WTC11 (cell line): ENCODE results near the gene DUSP15. TPM values are rescaled to one million over a fixed set of nuclear protein-coding genes. Genes with fewer than 3 reads are reported as not detected.

Source experiments
- ATAC-seq: fragments of 200-7000 bp; cut with Tn5 transposase; 2 replicates; pipeline ENCODE4 v1.10.0; 2021; ENCODE audit warnings: mild to moderate bottlenecking, moderate library complexity
- CTCF ChIA-PET: fragments of 300-600 bp; sonication (Branson Sonifier 250); formaldehyde crosslinking; loops from one replicate; lab custom pipeline; 2021; ENCODE audit warnings: antibody characterized with exemption; lab: Charles Lee
- POLR2A ChIA-PET: fragments of 350-600 bp; sonication (Branson Sonifier 250); formaldehyde crosslinking; loops from one replicate; lab custom pipeline; 2021; ENCODE audit warnings: antibody characterized with exemption; lab: Charles Lee
- DNase-seq: peaks from one replicate; pipeline ENCODE4 v3.0.0; 2021; ENCODE audit warnings: low spot score
- H3K27ac Mint-ChIP-seq: 2 replicates; pipeline ENCODE4 v1.8.0; 2021; ENCODE audit warnings: mixed read lengths
- H3K27me3 Mint-ChIP-seq: 2 replicates; pipeline ENCODE4 v1.8.0; 2021; ENCODE audit warnings: low read depth, mild to moderate bottlenecking, moderate library complexity, mixed read lengths
- H3K36me3 Mint-ChIP-seq: 2 replicates; pipeline ENCODE4 v1.8.0; 2021; ENCODE audit warnings: mixed read lengths
- H3K4me1 Mint-ChIP-seq: 2 replicates; pipeline ENCODE4 v1.8.0; 2022; ENCODE audit warnings: mixed read lengths
- H3K4me3 Mint-ChIP-seq: 2 replicates; pipeline ENCODE4 v1.8.0; 2021; ENCODE audit warnings: mild to moderate bottlenecking, moderate library complexity, mixed read lengths
- H3K9me3 Mint-ChIP-seq: 2 replicates; pipeline ENCODE4 v1.8.0; 2021; ENCODE audit warnings: mixed read lengths
- AFF4 ChIP-seq: sonication (generic); formaldehyde crosslinking; IDR thresholded peaks from 2 replicates; pipeline ENCODE4 v1.8.1; 2023; ENCODE audit warnings: mild to moderate bottlenecking, missing genetic modification reagents, borderline replicate concordance
- ATF3 ChIP-seq: sonication (generic); formaldehyde crosslinking; conservative IDR thresholded peaks from 2 replicates; pipeline ENCODE4 v1.8.1; 2022; ENCODE audit warnings: mild to moderate bottlenecking, missing genetic modification reagents
- CBFB ChIP-seq: sonication (generic); formaldehyde crosslinking; IDR thresholded peaks from 2 replicates; pipeline ENCODE4 v1.8.1; 2022; ENCODE audit warnings: mild to moderate bottlenecking, low read depth, missing genetic modification reagents
- CTCF ChIP-seq: fragments of 200-600 bp; IDR thresholded peaks from 2 replicates; pipeline ENCODE4 v1.8.0; 2022; ENCODE audit warnings: antibody characterized with exemption
- ESRRA ChIP-seq: sonication (generic); formaldehyde crosslinking; IDR thresholded peaks from 2 replicates; pipeline ENCODE4 v1.8.1; 2022; ENCODE audit warnings: mild to moderate bottlenecking, missing genetic modification reagents, borderline replicate concordance
- HMGA2 ChIP-seq: fragments of 250-450 bp; sonication (Bioruptor Pico); IDR thresholded peaks from 2 replicates; pipeline ENCODE4 v1.4.0; 2021; ENCODE audit warnings: mild to moderate bottlenecking, moderate library complexity
- KAT7 ChIP-seq: sonication (generic); formaldehyde crosslinking; IDR thresholded peaks from 2 replicates; pipeline ENCODE4 v1.8.1; 2023; ENCODE audit warnings: missing genetic modification reagents, mild to moderate bottlenecking, borderline replicate concordance
- NR2C2 ChIP-seq: sonication (generic); formaldehyde crosslinking; IDR thresholded peaks from 2 replicates; pipeline ENCODE4 v1.8.0; 2022; ENCODE audit warnings: mild to moderate bottlenecking, missing genetic modification reagents
- NR3C1 ChIP-seq: sonication (generic); formaldehyde crosslinking; conservative IDR thresholded peaks from 2 replicates; pipeline ENCODE4 v1.8.1; 2023; ENCODE audit warnings: low read depth, mild to moderate bottlenecking, missing genetic modification reagents
- TP53 ChIP-seq: sonication (generic); formaldehyde crosslinking; IDR thresholded peaks from 2 replicates; pipeline ENCODE4 v1.8.1; 2023; ENCODE audit warnings: mild to moderate bottlenecking, missing genetic modification reagents
- ZBTB43 ChIP-seq: sonication (generic); formaldehyde crosslinking; IDR thresholded peaks from 2 replicates; pipeline ENCODE4 v1.8.1; 2023; ENCODE audit warnings: mild to moderate bottlenecking, missing genetic modification reagents
- ZNF121 ChIP-seq: sonication (generic); formaldehyde crosslinking; IDR thresholded peaks from 2 replicates; pipeline ENCODE4 v1.8.0; 2023; ENCODE audit warnings: missing genetic modification reagents
- ZNF232 ChIP-seq: sonication (generic); formaldehyde crosslinking; IDR thresholded peaks from 2 replicates; pipeline ENCODE4 v1.8.0; 2022; ENCODE audit warnings: mild to moderate bottlenecking, missing genetic modification reagents
- ZNF317 ChIP-seq: sonication (generic); formaldehyde crosslinking; IDR thresholded peaks from 2 replicates; pipeline ENCODE4 v1.8.1; 2023; ENCODE audit warnings: low read depth, mild to moderate bottlenecking, moderate library complexity, missing genetic modification reagents, borderline replicate concordance
- ZNF512 ChIP-seq: sonication (generic); formaldehyde crosslinking; IDR thresholded peaks from 2 replicates; pipeline ENCODE4 v1.8.1; 2022; ENCODE audit warnings: missing genetic modification reagents, borderline replicate concordance
- ZNF532 ChIP-seq: fragments of 250-450 bp; sonication (Bioruptor Pico); IDR thresholded peaks from 2 replicates; pipeline ENCODE4 v1.9.0; 2021; ENCODE audit warnings: mild to moderate bottlenecking, borderline replicate concordance
- total RNA-seq: library from RNA; stranded (reverse); gene quantifications from 3 replicates; pipeline ENCODE4 v1.2.3, GENCODE V29; 2021

The DUSP15 gene
- total RNA-seq, 1 experiment from 2014 or later, result 1.7 TPM

- H3K36me3 Mint-ChIP-seq, result no peaks in the 10 kb centered on the region
- H3K4me3 Mint-ChIP-seq, result no peak overlapping the region
- POLR2A ChIA-PET, result no interaction called here
- no peaks in the 10 kb centered on the region for H3K9me3 Mint-ChIP-seq
- no peak overlapping the region for H3K27ac Mint-ChIP-seq
- peaks cover 11% of the 10 kb centered on the region for H3K27me3 Mint-ChIP-seq
- no peaks in the 10 kb centered on the region; the same call in 1 of the 2 replicates for H3K4me1 Mint-ChIP-seq
- CTCF ChIA-PET, result interaction anchor here (0.6 kb wide), 1 partner anchor 45 kb away, joined by 3 read pairs; no protein-coding TSS in a partner anchor
- DNase-seq, result no peak
- TF ChIP-seq NR2C2 (CRISPR knock-in tag) (no peak), AFF4 (CRISPR knock-in tag) (no peak), NR3C1 (CRISPR knock-in tag) (no peak), ZNF512 (no peak), ZNF232 (CRISPR knock-in tag) (no peak), ZNF121 (CRISPR knock-in tag) (no peak), ESRRA (CRISPR knock-in tag) (no peak), CTCF (no peak), ZBTB43 (CRISPR knock-in tag) (no peak), TP53 (CRISPR knock-in tag) (no peak), KAT7 (CRISPR knock-in tag) (no peak), CBFB (CRISPR knock-in tag) (no peak), ZNF532 (CRISPR knock-in tag) (no peak), ZNF317 (CRISPR knock-in tag) (no peak), ATF3 (CRISPR knock-in tag) (no peak), HMGA2 (CRISPR knock-in tag) (no peak)
- no peak for ATAC-seq
Measured at GRCh38 chr20:31890646-31891045, 20.3 kb upstream of the DUSP15 start.
